SK-N-SH (cell line): Measurements from ENCODE around the gene RCCD1.

Source experiments
- CHD2 ChIP-seq: fragments of 150-350 bp; IDR thresholded peaks from 2 replicates; pipeline ENCODE4 v1.6.1; 2018; ENCODE audit warnings: low read length; ENCODE audit not compliant: partially characterized antibody
- CTCF ChIP-seq: fragments of 200-600 bp; sonication (generic); IDR thresholded peaks from 2 replicates; pipeline ENCODE4 v1.6.1; 2017; ENCODE audit warnings: antibody characterized with exemption, mild to moderate bottlenecking, moderate library complexity
- EP300 ChIP-seq, 2 experiments: IDR thresholded peaks; 2 replicates each; pipeline versions ENCODE4 v1.4.0 to v1.6.1; 2012; ENCODE audit warnings: borderline replicate concordance in 1 of 2, low read depth in 1 of 2, low read length in 1 of 2
- EZH2phosphoT487 ChIP-seq: fragments of 200-600 bp; sonication (generic); IDR thresholded peaks from 2 replicates; pipeline ENCODE4 v1.6.1; 2017; ENCODE audit warnings: low read depth, mixed run types, mild to moderate bottlenecking, antibody characterized with exemption, moderate library complexity, borderline replicate concordance
- FOSL2 ChIP-seq: IDR thresholded peaks from 2 replicates; pipeline ENCODE4 v1.4.0; 2012; ENCODE audit warnings: low read depth, mild to moderate bottlenecking, moderate library complexity, borderline replicate concordance
- GABPA ChIP-seq: IDR thresholded peaks from 2 replicates; pipeline ENCODE4 v1.4.0; 2012; ENCODE audit warnings: low read depth, mild to moderate bottlenecking
- MEF2A ChIP-seq: IDR thresholded peaks from 2 replicates; pipeline ENCODE4 v1.4.0; 2012; ENCODE audit warnings: low read depth, borderline replicate concordance
- NFIC ChIP-seq: IDR thresholded peaks from 2 replicates; pipeline ENCODE4 v1.4.0; 2012; ENCODE audit warnings: borderline replicate concordance
- REST ChIP-seq: IDR thresholded peaks from 2 replicates; pipeline ENCODE4 v1.6.1; 2012; ENCODE audit warnings: mild to moderate bottlenecking, low read depth, low read length, moderate library complexity
- SIN3A ChIP-seq: IDR thresholded peaks from 2 replicates; pipeline ENCODE4 v1.6.1; 2012; ENCODE audit warnings: low read depth, mild to moderate bottlenecking, low read length, moderate library complexity, borderline replicate concordance

GRCh38 chr15:90956274-90957030 is 1.8 kb downstream of the RCCD1 start:
- TF ChIP-seq SIN3A (no peak), REST (0 out of 2 replicates have a peak, but pooled peaks have one; percentile 44), CTCF (peak; percentile 96), EZH2phosphoT487 (no peak), EP300 (IDR thresholded peaks at IDR 0.05; ENCODE audit: borderline replicate concordance in 1 of 2, low read depth in 1 of 2, low read length in 1 of 2) (no peak), CHD2 (no peak), NFIC (no peak), FOSL2 (no peak), GABPA (no peak), MEF2A (no peak)
